Nephron progenitor cell (in vitro differentiated cells): Measurements from ENCODE around the gene ARHGEF11.

Source experiments
- DNase-seq: peaks from one replicate; pipeline ENCODE4 v3.0.0; 2021
- H3K27ac Mint-ChIP-seq: 2 replicates; pipeline ENCODE4 v1.8.0; 2021; ENCODE audit warnings: mild to moderate bottlenecking, moderate library complexity, mixed read lengths
- H3K27me3 Mint-ChIP-seq: 2 replicates; pipeline ENCODE4 v1.8.0; 2021; ENCODE audit warnings: mild to moderate bottlenecking, low read depth, mixed read lengths; ENCODE audit not compliant: poor library complexity
- H3K36me3 Mint-ChIP-seq: 2 replicates; pipeline ENCODE4 v1.8.0; 2021; ENCODE audit warnings: low read depth, mixed read lengths
- H3K4me1 Mint-ChIP-seq: 2 replicates; pipeline ENCODE4 v1.8.0; 2021; ENCODE audit warnings: mixed read lengths
- H3K4me3 Mint-ChIP-seq: 2 replicates; pipeline ENCODE4 v1.8.0; 2021; ENCODE audit warnings: mild to moderate bottlenecking, moderate library complexity, mixed read lengths
- H3K9me3 Mint-ChIP-seq: 2 replicates; pipeline ENCODE4 v1.8.0; 2021; ENCODE audit warnings: mild to moderate bottlenecking, moderate library complexity, mixed read lengths
- CTCF ChIP-seq: fragments of 200-600 bp; sonication (generic); IDR thresholded peaks from 2 replicates; pipeline ENCODE4 v1.5.0; 2021; ENCODE audit warnings: antibody characterized with exemption

The ARHGEF11 gene

GRCh38 chr1:156947127-156947526, 98.4 kb downstream of the ARHGEF11 start:
- no peaks in the 10 kb centered on the region for H3K27me3 Mint-ChIP-seq
- H3K27ac Mint-ChIP-seq, result no peak overlapping the region
- no peak for DNase-seq
- no peak overlapping the region for H3K4me3 Mint-ChIP-seq
- no peaks in the 10 kb centered on the region for H3K9me3 Mint-ChIP-seq
- TF ChIP-seq CTCF, result no peak
- H3K36me3 Mint-ChIP-seq, result peaks cover 91% of the 10 kb centered on the region
- H3K4me1 Mint-ChIP-seq, result no peaks in the 10 kb centered on the region

- Mint-ChIP-seq H3K36me3 (peaks cover 88% of the 10 kb centered on the region), H3K9me3 (no peaks in the 10 kb centered on the region), H3K4me3 (no peak overlapping the region), H3K27me3 (no peaks in the 10 kb centered on the region), H3K4me1 (peaks cover 3% of the 10 kb centered on the region), H3K27ac (no peak overlapping the region)
- DNase-seq, result no peak
- TF ChIP-seq CTCF, result no peak
Observed at GRCh38 chr1:156945881-156946661, 99.5 kb downstream of the ARHGEF11 start.

- Mint-ChIP-seq H3K36me3 (peaks cover 88% of the 10 kb centered on the region), H3K4me3 (no peak overlapping the region)
- TF ChIP-seq CTCF, result no peak
Observed at GRCh38 chr1:156944848-156945247, 100.7 kb downstream of the ARHGEF11 start.

GRCh38 chr1:156944268-156944667, 101.3 kb downstream of the ARHGEF11 start:
- no peak for DNase-seq
- H3K9me3 Mint-ChIP-seq, result no peaks in the 10 kb centered on the region
- H3K4me3 Mint-ChIP-seq, result no peak overlapping the region
- peaks cover 10% of the 10 kb centered on the region for H3K4me1 Mint-ChIP-seq
- H3K36me3 Mint-ChIP-seq, result peaks cover 85% of the 10 kb centered on the region
- TF ChIP-seq CTCF, result no peak
- no peaks in the 10 kb centered on the region for H3K27me3 Mint-ChIP-seq
- H3K27ac Mint-ChIP-seq, result no peak overlapping the region

More at GRCh38 chr1:156944848-156945247, 100.7 kb downstream of the ARHGEF11 start:
- Mint-ChIP-seq H3K9me3 (no peaks in the 10 kb centered on the region), H3K27me3 (no peaks in the 10 kb centered on the region), H3K27ac (no peak overlapping the region), H3K4me1 (peaks cover 10% of the 10 kb centered on the region)
- no peak for DNase-seq

- Mint-ChIP-seq H3K9me3 (no peaks in the 10 kb centered on the region), H3K27me3 (no peaks in the 10 kb centered on the region), H3K4me3 (no peak overlapping the region), H3K36me3 (peaks cover 84% of the 10 kb centered on the region), H3K4me1 (peaks cover 10% of the 10 kb centered on the region), H3K27ac (no peak overlapping the region)
- no peak for TF ChIP-seq CTCF
- no peak for DNase-seq
Observed at GRCh38 chr1:156943756-156944155, 101.8 kb downstream of the ARHGEF11 start.

- no peak overlapping the region for H3K4me3 Mint-ChIP-seq
- no peak for TF ChIP-seq CTCF
- no peak overlapping the region for H3K27ac Mint-ChIP-seq
- H3K27me3 Mint-ChIP-seq, result no peaks in the 10 kb centered on the region
- H3K36me3 Mint-ChIP-seq, result peaks cover 84% of the 10 kb centered on the region
- H3K4me1 Mint-ChIP-seq, result peaks cover 18% of the 10 kb centered on the region
- DNase-seq, result no peak
- H3K9me3 Mint-ChIP-seq, result no peaks in the 10 kb centered on the region
Observed at GRCh38 chr1:156942576-156942975, 103.0 kb downstream of the ARHGEF11 start.
